Endothelial cell of umbilical vein (primary cell): ENCODE data around the gene DHDDS.

Source experiments
- CTCF ChIP-seq, 2 donors: IDR thresholded peaks; 1 replicate in 1 of 2; 2 replicates in 1 of 2; pipeline ENCODE4 v1.5.1; 2011; ENCODE audit warnings: low read length in 2 of 2, mild to moderate bottlenecking in 2 of 2, moderate library complexity in 2 of 2, control low read depth in 1 of 2, inconsistent platforms in 1 of 2, low read depth in 1 of 2; ENCODE audit not compliant: insufficient read depth in 1 of 2; ENCODE audit errors: extremely low read depth in 1 of 2
- EZH2 ChIP-seq: IDR thresholded peaks from 2 replicates; pipeline ENCODE4 v1.6.1; 2012; ENCODE audit warnings: borderline replicate concordance, low read depth, mild to moderate bottlenecking, moderate library complexity, low read length, inconsistent platforms; ENCODE audit not compliant: severe bottlenecking
- POLR2A ChIP-seq: IDR thresholded peaks from 2 replicates; pipeline ENCODE4 v1.6.1; 2012; ENCODE audit warnings: low read depth, mild to moderate bottlenecking, control low read depth, low read length
- POLR2AphosphoS5 ChIP-seq: IDR thresholded peaks from 2 replicates; pipeline ENCODE4 v1.6.1; 2012; ENCODE audit warnings: low read depth, mild to moderate bottlenecking, control low read depth, low read length, moderate library complexity; ENCODE audit not compliant: insufficient read depth

GRCh38 chr1:26469558-26469957, 37.4 kb downstream of the DHDDS start:
- TF ChIP-seq CTCF (IDR thresholded peaks at IDR 0.05; ENCODE audit: extremely low read depth in 1 of 2, insufficient read depth in 1 of 2, low read depth in 1 of 2, low read length in 2 of 2) (no peak), POLR2A (no peak), EZH2 (no peak), POLR2AphosphoS5 (no peak)
